Measurements from ENCODE around the gene TCEAL2. TPM values are rescaled to one million over a fixed set of nuclear protein-coding genes. Genes with fewer than 3 reads are reported as not detected.
"Not testable (repeated sequence)": the region's sequence is repeated elsewhere in the genome, so short reads cannot be mapped to it uniquely, and the experiment has no call there.

Gene TCEAL2
- total and polyA plus RNA-seq, 9 donors: 0.64 to 6.9 (median 0.87) TPM

GRCh38 chrX:102140876-102141275, 15.4 kb downstream of the TCEAL2 start:
- not testable (repeated sequence) for H3K4me1 ChIP-seq (ENCODE audit: control insufficient read depth, insufficient read depth, low read length); H3K36me3 ChIP-seq (ENCODE audit: control insufficient read depth, insufficient read depth, low read length); H3K27ac ChIP-seq (ENCODE audit: low read length); H3K4me3 ChIP-seq (ENCODE audit: low read length); H3K9me3 ChIP-seq (replicated peaks; ENCODE audit: control insufficient read depth, low read depth, low read length); DNase-seq
- 42% methylated on average over 11 of the region's 16 CpGs for WGBS (ENCODE audit: insufficient coverage)
- peaks cover 24% of the 10 kb centered on the region for H3K27me3 ChIP-seq (ENCODE audit: control insufficient read depth, insufficient read depth, low read length)

- H3K27me3 ChIP-seq (ENCODE audit: control insufficient read depth, insufficient read depth, low read length): peaks cover 24% of the 10 kb centered on the region
- H3K4me3 ChIP-seq (ENCODE audit: low read length); H3K4me1 ChIP-seq (ENCODE audit: control insufficient read depth, insufficient read depth, low read length); H3K36me3 ChIP-seq (ENCODE audit: control insufficient read depth, insufficient read depth, low read length); H3K9me3 ChIP-seq (replicated peaks; ENCODE audit: control insufficient read depth, low read depth, low read length); H3K27ac ChIP-seq (ENCODE audit: low read length); DNase-seq: not testable (repeated sequence)
- WGBS (ENCODE audit: insufficient coverage): 41% methylated on average over 9 of the region's 19 CpGs
Measured at GRCh38 chrX:102141631-102142030, 16.2 kb downstream of the TCEAL2 start.

GRCh38 chrX:102142274-102142673, 16.8 kb downstream of the TCEAL2 start, which contains the start of gene TCEAL6:
TSS of gene TCEAL6 (minus strand) at chrX:102142481.
- not testable (repeated sequence) for H3K4me3 ChIP-seq (ENCODE audit: low read length); H3K9me3 ChIP-seq (replicated peaks; ENCODE audit: control insufficient read depth, low read depth, low read length); H3K27ac ChIP-seq (ENCODE audit: low read length); DNase-seq; H3K36me3 ChIP-seq (ENCODE audit: control insufficient read depth, insufficient read depth, low read length); H3K4me1 ChIP-seq (ENCODE audit: control insufficient read depth, insufficient read depth, low read length)
- 3% methylated on average over 10 of the region's 31 CpGs for whole genome bisulfite sequencing (ENCODE audit: insufficient coverage)
- H3K27me3 ChIP-seq (ENCODE audit: control insufficient read depth, insufficient read depth, low read length): peaks cover 24% of the 10 kb centered on the region

GRCh38 chrX:102154218-102154860, 28.9 kb downstream of the TCEAL2 start:
- WGBS (ENCODE audit: insufficient coverage): 10% methylated on average over 8 of the region's 11 CpGs
- no peak overlapping the region for H3K4me3 ChIP-seq (ENCODE audit: low read length)
- no peak overlapping the region for H3K27ac ChIP-seq (ENCODE audit: low read length)

GRCh38 chrX:102154900-102155805, 29.7 kb downstream of the TCEAL2 start:
- WGBS (ENCODE audit: insufficient coverage): 53% methylated on average over 11 of the region's 32 CpGs
- no peak for DNase-seq

More at GRCh38 chrX:102154218-102154860, 28.9 kb downstream of the TCEAL2 start:
- Histone ChIP-seq H3K36me3 (ENCODE audit: control insufficient read depth, insufficient read depth, low read length) (no peaks in the 10 kb centered on the region), H3K27me3 (ENCODE audit: control insufficient read depth, insufficient read depth, low read length) (peaks cover 21% of the 10 kb centered on the region), H3K9me3 (replicated peaks; ENCODE audit: control insufficient read depth, low read depth, low read length) (no peaks in the 10 kb centered on the region), H3K4me1 (ENCODE audit: control insufficient read depth, insufficient read depth, low read length) (no peaks in the 10 kb centered on the region)
- no peak for DNase-seq

GRCh38 chrX:102155806-102156179, 30.3 kb downstream of the TCEAL2 start, which contains the start of gene BEX5:
TSS of gene BEX5 (minus strand) at chrX:102155977. CDS start at chrX:102154265, 1,712 bp downstream.
- DNase-seq: peak; percentile 17
- no peaks in the 10 kb centered on the region for H3K4me1 ChIP-seq (ENCODE audit: control insufficient read depth, insufficient read depth, low read length)
- H3K4me3 ChIP-seq (ENCODE audit: low read length): peak within 1 kb of the TSS; percentile 10
- WGBS (ENCODE audit: insufficient coverage): 28% methylated on average over 13 of the region's 15 CpGs
- H3K9me3 ChIP-seq (replicated peaks; ENCODE audit: control insufficient read depth, low read depth, low read length): no peaks in the 10 kb centered on the region
- H3K27ac ChIP-seq (ENCODE audit: low read length): no peak within 1 kb of the TSS
- no peaks in the 10 kb centered on the region for H3K36me3 ChIP-seq (ENCODE audit: control insufficient read depth, insufficient read depth, low read length)
- peaks cover 21% of the 10 kb centered on the region for H3K27me3 ChIP-seq (ENCODE audit: control insufficient read depth, insufficient read depth, low read length)

More at GRCh38 chrX:102154900-102155805, 29.7 kb downstream of the TCEAL2 start:
- H3K9me3 ChIP-seq (replicated peaks; ENCODE audit: control insufficient read depth, low read depth, low read length): no peaks in the 10 kb centered on the region
- H3K4me3 ChIP-seq (ENCODE audit: low read length): peak overlapping the region; percentile 10
- H3K4me1 ChIP-seq (ENCODE audit: control insufficient read depth, insufficient read depth, low read length): no peaks in the 10 kb centered on the region
- peaks cover 21% of the 10 kb centered on the region for H3K27me3 ChIP-seq (ENCODE audit: control insufficient read depth, insufficient read depth, low read length)
- no peak overlapping the region for H3K27ac ChIP-seq (ENCODE audit: low read length)
- no peaks in the 10 kb centered on the region for H3K36me3 ChIP-seq (ENCODE audit: control insufficient read depth, insufficient read depth, low read length)

Other genes starting within 250 kb of the TCEAL2 start
- gene ZMAT1, start 193.7 kb upstream of the TCEAL2 start, total RNA-seq: 1.9 TPM
- 1 to 10 TPM; 2.4 to 5.5 (median 3.5) TPM for gene ZMAT1, start 193.7 kb upstream of the TCEAL2 start, polyA plus RNA-seq (ENCODE audit: insufficient read depth in 1 of 8, insufficient read length in 8 of 8, low replicate concordance in 1 of 8)
- gene TCEAL6, start 16.8 kb downstream of the TCEAL2 start, total RNA-seq: not detected
- gene TCEAL6, start 16.8 kb downstream of the TCEAL2 start, polyA plus RNA-seq (ENCODE audit: insufficient read depth in 1 of 8, insufficient read length in 8 of 8, low replicate concordance in 1 of 8): under 1 TPM in 2 of 8 donors, not detected in 6; 0.14 TPM
- 0.09 TPM for gene BEX5, start 30.3 kb downstream of the TCEAL2 start, total RNA-seq
- gene BEX5, start 30.3 kb downstream of the TCEAL2 start, polyA plus RNA-seq (ENCODE audit: insufficient read depth in 1 of 8, insufficient read length in 8 of 8, low replicate concordance in 1 of 8): 1 to 10 TPM in 1 of 8 donors, under 1 TPM in 2, not detected in 5; 0.21 to 1.3 (median 0.30) TPM
- not detected for gene TCP11X1, start 89.6 kb downstream of the TCEAL2 start, total RNA-seq
- gene TCP11X1, start 89.6 kb downstream of the TCEAL2 start, polyA plus RNA-seq (ENCODE audit: insufficient read depth in 1 of 8, insufficient read length in 8 of 8, low replicate concordance in 1 of 8): not detected
- not detected for gene NXF2, start 121.5 kb downstream of the TCEAL2 start, total RNA-seq
- not detected for gene NXF2, start 121.5 kb downstream of the TCEAL2 start, polyA plus RNA-seq (ENCODE audit: insufficient read depth in 1 of 8, insufficient read length in 8 of 8, low replicate concordance in 1 of 8)